RPMI7951 (cell line): Measurements from ENCODE around the gene GNAZ. TPM values are rescaled to one million over a fixed set of nuclear protein-coding genes. Genes with fewer than 3 reads are reported as not detected.
"Not testable (repeated sequence)": the region's sequence is repeated elsewhere in the genome, so short reads cannot be mapped to it uniquely, and the experiment has no call there.

ENCODE experiments used
- DNase-seq: peaks from one replicate; pipeline ENCODE4 v3.0.0-alpha.2; 2012; ENCODE audit warnings: low read depth
- total RNA-seq: library from RNA; depleted of rRNA; stranded (reverse); fragments of >200 nt; shearing (Covaris generic); gene quantifications from 2 replicates; pipeline ENCODE4 v1.2.3, GENCODE V29; 2014

GNAZ gene
- total RNA-seq, 1 experiment from 2014 or later: 2.2 TPM

DNA sequence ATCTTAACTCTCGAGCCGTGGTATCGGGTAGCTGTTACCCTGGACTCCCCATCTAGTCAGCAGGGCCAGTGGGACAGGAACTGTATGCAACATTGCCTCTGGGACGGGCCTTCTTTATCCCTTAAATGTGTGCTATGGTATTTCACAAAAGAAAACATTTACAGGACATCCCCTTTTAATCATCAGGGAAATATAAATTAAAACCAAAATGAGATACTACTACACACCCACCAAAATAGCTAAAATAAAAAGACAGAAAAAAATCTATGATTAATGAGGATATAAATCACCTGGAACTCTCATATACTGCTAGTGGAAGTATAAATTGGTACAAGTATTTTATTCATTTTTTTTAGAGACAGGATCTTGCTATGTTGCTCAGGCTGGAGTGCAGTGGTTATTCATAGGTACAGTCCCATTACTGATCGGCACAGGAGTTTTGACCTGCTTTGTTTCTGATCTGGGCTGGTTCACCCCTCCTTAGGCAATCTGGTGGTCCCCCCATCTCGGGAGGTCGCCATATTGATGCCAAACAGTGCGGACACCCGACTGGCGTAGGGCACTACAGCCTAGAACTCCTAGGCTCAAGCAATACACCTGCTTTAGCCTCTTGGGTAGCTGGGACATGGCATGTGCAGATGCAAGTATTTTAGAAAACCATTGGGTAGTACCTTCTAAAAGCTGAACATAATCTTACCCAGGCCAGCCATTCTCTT, 62.2 kb downstream of the GNAZ start:
- DNase-seq: no peak

DNA sequence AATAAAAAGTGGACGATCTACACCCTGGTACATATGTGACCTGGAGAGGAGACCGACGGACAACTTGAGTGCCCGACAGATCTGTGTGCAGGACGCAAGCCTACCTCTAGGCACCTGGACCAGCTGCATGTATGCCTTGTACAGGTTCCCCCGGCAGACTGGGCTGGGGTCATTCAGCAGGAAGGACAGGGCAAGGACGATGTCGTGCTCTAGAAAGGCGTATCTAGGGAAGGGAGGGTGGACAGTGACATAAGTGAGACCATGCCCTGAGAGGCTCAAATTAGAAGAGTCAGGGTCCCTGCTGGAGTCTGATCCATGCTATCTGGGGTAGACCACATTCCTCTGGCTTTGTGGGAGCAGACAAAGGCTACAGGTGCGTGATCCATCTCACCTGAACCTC, 63.6 kb downstream of the GNAZ start:
- no peak for DNase-seq

DNA sequence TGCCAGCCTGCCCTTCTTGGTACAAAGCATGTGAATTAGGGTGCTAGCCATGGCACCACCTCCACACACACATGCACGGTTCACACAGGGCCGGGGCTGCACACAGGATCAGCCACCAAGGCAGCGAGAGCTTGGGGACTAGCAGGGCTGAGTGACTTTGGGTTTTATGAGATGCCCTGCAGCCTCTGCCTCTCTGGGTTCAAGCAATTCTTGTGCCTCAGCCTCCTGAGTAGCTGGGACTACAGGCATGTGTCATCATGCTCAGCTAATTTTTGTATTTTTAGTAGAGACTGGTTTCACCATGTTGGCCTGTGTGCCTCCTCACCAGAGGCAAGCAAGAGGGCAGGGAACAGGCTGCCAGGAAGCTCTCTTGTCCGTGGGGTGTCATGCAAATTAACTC, 66.7 kb downstream of the GNAZ start:
- not testable (repeated sequence) for DNase-seq

GRCh38 chr22:23137468-23137867, 67.1 kb downstream of the GNAZ start:
- no peak for DNase-seq

- DNase-seq: peak; percentile 22
Measured at GRCh38 chr22:23137905-23138561, 67.7 kb downstream of the GNAZ start.

DNA sequence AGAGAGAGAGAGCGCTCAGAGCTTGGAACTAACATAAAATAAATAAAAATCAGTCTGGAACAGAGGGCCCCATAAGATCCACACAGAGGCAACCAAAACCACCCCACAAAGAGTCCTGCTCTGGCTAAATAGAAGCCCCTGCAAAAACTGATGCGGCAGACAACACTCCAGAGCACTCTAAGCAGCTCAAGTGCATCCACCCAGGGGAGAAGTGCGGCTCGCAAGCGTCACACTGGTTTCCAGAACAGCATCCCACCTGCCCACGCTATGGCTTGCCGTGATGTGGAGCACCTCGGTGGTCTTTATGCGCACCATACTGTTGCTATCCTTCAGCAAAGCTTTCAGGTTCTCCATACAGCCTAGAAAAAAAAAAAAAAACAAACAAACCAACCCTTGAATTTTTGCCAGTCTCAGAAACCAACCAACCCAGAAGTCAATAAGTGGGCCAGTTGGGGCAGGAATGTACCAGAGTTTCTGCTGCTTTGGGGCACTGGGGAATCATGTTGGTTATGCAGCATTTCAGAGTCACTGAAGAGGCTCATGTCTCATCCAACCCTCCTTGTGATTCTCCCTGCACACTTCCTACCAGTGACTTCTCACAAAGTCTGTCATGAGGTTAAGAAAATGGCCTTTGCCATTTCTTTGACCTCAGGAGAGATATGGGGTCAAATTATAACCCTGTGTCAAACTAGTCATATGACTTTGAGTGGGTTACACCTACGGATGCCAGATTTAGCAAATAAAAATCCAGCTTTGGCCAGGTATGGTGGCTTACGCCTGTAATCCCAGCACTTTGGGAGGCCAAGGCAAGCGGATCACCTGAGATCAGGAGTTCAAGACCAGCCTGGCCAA, 68.5 kb downstream of the GNAZ start:
- DNase-seq: no peak

- DNase-seq: no peak
Measured at GRCh38 chr22:23140385-23140784, 70.1 kb downstream of the GNAZ start.

- DNase-seq: no peak
Measured at GRCh38 chr22:23142546-23143105, 72.3 kb downstream of the GNAZ start.

GRCh38 chr22:23143119-23143518, 72.8 kb downstream of the GNAZ start:
- no peak for DNase-seq

- DNase-seq: no peak
Measured at GRCh38 chr22:23144432-23144831, 74.1 kb downstream of the GNAZ start.

DNA sequence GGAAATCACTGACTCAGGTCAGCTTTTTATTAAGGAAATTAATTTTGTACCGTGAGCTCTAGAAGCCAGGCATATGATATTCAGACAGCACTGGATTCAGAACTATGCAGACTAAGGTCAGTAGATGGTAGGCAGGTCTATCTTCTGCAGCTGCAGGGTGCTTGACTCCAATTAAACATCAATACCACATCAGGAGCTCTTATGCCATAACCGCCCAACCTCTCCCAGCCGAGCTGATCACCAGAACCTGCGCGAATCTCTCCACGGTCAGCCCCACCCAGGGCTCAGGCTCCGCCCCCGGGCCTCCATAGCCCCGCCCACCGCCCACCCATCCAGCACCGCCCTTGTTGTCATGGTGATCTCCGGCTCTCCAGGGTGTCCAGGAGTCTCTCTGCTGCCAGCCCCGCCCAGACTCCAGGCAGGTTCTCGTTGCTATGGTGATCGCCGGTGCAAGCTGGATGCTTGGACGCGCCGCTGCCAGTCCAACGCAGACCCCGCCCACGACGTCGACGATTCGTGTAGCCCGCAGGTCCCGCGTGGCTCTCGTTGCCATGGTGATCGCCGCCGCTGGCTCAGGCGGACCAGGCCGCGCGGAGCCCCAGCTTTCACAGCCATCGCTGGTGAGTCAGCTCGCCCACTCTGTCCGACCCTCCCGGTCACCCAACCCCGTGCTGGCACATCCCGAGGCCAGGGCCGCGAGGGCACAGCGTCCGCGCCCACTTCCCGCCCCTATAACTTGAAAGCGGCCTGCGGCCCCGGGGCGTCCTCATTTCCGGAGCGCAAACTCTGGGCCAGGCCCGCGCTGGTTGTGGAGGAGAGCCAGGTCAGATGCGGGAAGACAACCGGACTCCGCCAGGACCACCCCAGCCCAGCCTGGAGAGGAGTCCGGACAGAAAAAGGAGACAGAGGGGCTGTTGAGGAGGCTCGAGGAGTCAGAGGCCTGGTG, 74.9 kb downstream of the GNAZ start, which contains the start of gene RAB36:
TSS of gene RAB36 (plus strand) at position 546 of the 946 bp plus-strand sequence. CDS start 1,140 bp downstream, outside the sequence.
- peak; percentile 98 for DNase-seq

DNA sequence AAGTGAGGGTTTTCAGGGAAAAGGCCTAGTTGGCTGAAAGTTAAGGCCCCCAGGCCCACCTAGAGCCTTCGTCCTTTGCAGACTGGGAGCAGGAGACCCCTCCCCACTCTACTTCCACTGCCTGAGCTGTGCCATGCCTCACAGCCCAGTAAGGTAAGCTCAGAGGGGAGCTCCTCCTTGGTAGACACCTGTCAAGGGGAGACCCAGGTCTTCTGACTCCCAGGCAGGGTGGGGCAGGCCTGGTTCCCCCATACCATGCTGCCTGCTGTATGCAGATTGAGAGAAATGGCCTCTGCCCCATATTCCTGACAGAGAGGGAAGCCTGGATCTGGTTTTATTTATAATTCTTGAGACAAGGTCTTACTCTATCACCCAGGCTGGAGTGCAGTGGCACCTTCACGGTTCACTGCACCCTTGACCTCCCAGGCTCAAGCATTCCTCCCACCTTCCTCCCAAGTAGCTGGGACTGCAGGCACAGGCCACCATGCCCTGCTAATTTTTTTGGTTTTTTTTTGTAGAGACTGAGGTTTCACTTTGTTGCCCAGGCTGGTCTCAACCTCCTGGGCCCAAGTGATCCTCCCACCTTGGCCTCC, 75.7 kb downstream of the GNAZ start:
- no peak for DNase-seq

DNA sequence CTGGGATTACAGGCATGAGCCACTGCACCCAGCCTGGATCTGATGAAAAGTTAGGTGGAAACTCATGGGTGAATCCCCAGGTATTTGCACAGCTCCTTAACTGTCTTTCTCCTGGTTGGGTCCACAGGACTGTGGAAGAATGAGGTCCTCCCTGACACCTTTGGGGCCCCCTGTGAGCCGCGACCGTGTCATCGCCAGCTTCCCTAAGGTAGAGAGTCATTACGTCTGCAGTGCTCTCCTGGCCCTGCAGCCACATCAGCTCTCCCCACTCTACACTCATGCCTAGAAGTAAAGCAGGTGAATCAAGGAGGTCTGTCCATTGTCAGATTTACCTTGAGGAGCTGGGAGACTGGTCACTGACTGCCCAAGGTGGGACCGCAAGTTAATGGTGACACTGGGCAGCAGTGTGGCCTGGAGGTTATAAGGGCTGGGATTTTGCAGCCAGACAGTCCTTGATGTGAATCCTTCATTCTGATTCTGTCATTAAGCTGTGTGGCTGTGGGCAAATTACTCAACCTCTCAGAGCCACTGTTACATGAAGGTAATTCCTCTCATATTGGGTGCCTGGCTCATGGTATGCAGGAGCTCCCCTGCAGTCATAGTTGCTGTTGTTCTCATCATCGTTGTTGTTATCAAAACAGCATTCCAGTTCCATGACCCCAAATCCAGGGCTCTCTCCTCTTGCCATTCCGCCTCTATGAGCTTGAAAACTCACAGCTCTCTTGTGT, 76.3 kb downstream of the GNAZ start:
- DNase-seq: no peak

DNA sequence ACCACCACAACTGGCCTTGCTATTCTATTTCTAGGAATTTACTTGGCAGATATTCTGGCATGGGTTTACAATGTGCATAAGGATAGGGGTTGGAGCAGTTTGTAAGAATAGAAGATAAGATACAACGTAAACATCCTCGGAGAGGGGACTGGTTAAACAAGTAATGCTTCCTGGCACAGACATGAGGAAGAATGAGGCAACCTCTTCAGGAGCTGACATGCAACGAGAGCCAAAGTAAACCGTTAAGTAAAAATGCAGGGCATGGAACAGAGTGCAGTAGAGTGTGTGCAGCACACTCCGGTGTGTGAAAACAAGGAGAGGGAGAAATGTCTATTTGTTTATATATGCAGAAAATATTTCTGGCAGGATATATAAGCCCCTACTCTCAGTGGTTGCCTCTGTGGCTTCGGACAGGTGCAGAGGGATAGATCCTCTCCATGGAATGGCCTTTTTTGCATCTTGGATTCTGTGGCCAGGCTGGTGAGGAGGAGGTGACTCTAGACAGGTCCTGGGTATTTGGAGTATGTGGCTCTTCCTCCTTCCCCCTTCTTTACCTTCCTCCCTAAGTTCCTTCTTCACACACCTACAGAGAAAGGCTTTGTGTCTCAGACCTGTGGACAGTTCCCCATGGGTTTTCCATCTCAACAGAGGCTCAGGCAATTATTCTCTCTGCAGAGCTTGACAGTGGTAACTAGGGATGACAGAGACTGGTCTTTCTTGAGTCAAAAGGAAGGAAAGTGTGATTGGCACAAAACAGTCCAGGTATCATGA, 77.5 kb downstream of the GNAZ start:
- DNase-seq: no peak

DNA sequence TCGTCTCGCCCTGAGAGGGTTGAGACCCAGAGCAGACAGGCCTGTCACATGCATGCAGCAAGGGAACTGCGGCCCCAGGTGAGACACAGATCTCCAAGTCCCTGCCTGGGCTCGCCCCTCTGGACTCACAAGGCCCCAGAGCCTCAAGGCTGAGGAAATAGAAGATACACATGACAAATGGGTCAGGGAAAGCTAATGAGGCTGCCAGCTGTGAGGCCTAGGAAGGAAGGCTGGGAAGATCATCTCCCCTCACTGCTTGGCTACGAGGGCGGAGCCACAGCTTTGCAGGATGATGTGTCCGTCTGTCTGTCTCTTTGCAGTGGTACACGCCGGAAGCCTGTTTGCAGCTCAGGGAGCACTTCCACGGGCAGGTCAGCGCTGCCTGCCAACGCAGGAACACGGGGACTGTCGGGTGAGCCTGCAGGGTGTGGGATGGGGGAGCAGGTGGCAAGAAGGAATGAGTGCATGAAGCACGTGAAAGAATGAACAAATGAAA, 79.5 kb downstream of the GNAZ start:
- DNase-seq: no peak

GRCh38 chr22:23150762-23151161, 80.4 kb downstream of the GNAZ start:
- DNase-seq: no peak

- DNase-seq: no peak
Measured at GRCh38 chr22:23151827-23152226, 81.5 kb downstream of the GNAZ start.

- no peak for DNase-seq
Measured at GRCh38 chr22:23152238-23153114, 82.2 kb downstream of the GNAZ start.
